GM12892 (cell line): Measurements from ENCODE around the gene S100A8.

ENCODE experiments used
- POLR2A ChIP-seq: IDR thresholded peaks from 2 replicates; pipeline ENCODE4 v1.6.1; 2011; ENCODE audit warnings: low read depth, low read length, control low read depth
- POLR2AphosphoS5 ChIP-seq: IDR thresholded peaks from 2 replicates; pipeline ENCODE4 v1.6.1; 2011; ENCODE audit warnings: low read depth, low read length, control low read depth
- TAF1 ChIP-seq: IDR thresholded peaks from 2 replicates; pipeline ENCODE4 v1.6.1; 2011; ENCODE audit warnings: low read depth, mild to moderate bottlenecking, control low read depth, low read length, borderline replicate concordance

DNA sequence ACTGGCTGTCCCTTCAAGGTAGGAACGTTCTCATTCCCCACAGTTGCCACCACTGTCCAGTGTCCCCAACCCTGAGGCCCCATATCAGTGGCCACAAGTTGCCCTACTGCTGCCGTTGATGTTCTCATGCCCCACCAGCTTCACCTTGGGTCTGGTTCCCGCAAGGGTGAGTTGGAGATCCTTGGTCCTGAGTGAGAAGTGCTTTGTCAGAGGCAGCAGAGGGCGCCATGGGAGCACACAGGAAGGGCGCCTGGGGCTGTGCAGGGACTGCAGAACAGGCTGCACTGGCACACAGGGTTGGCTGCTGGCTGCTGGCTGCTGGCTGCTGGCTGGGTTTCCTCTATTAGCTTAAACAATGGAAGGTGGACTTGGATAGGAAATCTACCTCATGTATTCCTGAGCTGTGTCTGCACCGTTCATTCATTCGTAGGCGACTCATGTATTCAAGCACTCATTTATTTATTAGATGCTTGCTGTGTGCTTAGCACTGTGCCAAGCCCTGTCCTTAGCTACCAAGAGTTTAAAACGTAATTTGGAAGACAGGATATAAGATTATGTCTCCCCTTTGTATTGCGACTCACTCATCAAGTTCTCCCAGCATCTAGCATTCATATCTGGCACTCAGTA, 35.3 kb downstream of the S100A8 start:
- TF ChIP-seq POLR2AphosphoS5 (no peak), TAF1 (no peak), POLR2A (no peak)
